HEK293 (cell line): ENCODE measurements around the gene DNAJC5.

Experiments
- PRDM6 ChIP-seq: fragments of 450-650 bp; formaldehyde crosslinking; IDR thresholded peaks from 2 replicates; pipeline ENCODE4 v1.5.1; 2017; ENCODE audit warnings: missing biosample characterization, missing genetic modification characterization
- ZNF114 ChIP-seq: fragments of 450-650 bp; formaldehyde crosslinking; IDR thresholded peaks from 2 replicates; pipeline ENCODE4 v1.5.0; 2017; ENCODE audit warnings: missing biosample characterization, missing genetic modification characterization
- ZNF404 ChIP-seq: fragments of 450-650 bp; formaldehyde crosslinking; IDR thresholded peaks from 2 replicates; pipeline ENCODE4 v1.5.1; 2017; ENCODE audit warnings: missing biosample characterization, missing genetic modification characterization
- ZNF677 ChIP-seq: fragments of 450-650 bp; IDR thresholded peaks from 2 replicates; pipeline ENCODE4 v1.5.0; 2018; ENCODE audit warnings: missing biosample characterization, mild to moderate bottlenecking, missing genetic modification characterization, moderate library complexity
- ZSCAN30 ChIP-seq: fragments of 450-650 bp; IDR thresholded peaks from 2 replicates; pipeline ENCODE4 v1.5.1; 2018; ENCODE audit warnings: missing biosample characterization, mild to moderate bottlenecking, missing genetic modification characterization, moderate library complexity
- TF ChIP-seq, protein P1 (sequence below): fragments of 450-650 bp; formaldehyde crosslinking; IDR thresholded peaks from 2 replicates; pipeline ENCODE4 v1.5.1; 2016; ENCODE audit warnings: missing biosample characterization, missing genetic modification characterization
- TF ChIP-seq, protein P2 (sequence below): fragments of 450-650 bp; formaldehyde crosslinking; IDR thresholded peaks from 2 replicates; pipeline ENCODE4 v1.5.1; 2016; ENCODE audit warnings: missing biosample characterization, missing genetic modification characterization

GRCh38 chr20:63943808-63944077 lies 48.8 kb downstream of the DNAJC5 start:
- TF ChIP-seq ZSCAN30 (tag by site-specific recombination) = no peak
- no peak for TF ChIP-seq ZNF114
- TF ChIP-seq, protein P1, sequence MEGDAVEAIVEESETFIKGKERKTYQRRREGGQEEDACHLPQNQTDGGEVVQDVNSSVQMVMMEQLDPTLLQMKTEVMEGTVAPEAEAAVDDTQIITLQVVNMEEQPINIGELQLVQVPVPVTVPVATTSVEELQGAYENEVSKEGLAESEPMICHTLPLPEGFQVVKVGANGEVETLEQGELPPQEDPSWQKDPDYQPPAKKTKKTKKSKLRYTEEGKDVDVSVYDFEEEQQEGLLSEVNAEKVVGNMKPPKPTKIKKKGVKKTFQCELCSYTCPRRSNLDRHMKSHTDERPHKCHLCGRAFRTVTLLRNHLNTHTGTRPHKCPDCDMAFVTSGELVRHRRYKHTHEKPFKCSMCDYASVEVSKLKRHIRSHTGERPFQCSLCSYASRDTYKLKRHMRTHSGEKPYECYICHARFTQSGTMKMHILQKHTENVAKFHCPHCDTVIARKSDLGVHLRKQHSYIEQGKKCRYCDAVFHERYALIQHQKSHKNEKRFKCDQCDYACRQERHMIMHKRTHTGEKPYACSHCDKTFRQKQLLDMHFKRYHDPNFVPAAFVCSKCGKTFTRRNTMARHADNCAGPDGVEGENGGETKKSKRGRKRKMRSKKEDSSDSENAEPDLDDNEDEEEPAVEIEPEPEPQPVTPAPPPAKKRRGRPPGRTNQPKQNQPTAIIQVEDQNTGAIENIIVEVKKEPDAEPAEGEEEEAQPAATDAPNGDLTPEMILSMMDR (tag by site-specific recombination) = no peak
- TF ChIP-seq PRDM6 (tag by site-specific recombination) = no peak
- TF ChIP-seq ZNF677 = no peak
- TF ChIP-seq, protein P2, sequence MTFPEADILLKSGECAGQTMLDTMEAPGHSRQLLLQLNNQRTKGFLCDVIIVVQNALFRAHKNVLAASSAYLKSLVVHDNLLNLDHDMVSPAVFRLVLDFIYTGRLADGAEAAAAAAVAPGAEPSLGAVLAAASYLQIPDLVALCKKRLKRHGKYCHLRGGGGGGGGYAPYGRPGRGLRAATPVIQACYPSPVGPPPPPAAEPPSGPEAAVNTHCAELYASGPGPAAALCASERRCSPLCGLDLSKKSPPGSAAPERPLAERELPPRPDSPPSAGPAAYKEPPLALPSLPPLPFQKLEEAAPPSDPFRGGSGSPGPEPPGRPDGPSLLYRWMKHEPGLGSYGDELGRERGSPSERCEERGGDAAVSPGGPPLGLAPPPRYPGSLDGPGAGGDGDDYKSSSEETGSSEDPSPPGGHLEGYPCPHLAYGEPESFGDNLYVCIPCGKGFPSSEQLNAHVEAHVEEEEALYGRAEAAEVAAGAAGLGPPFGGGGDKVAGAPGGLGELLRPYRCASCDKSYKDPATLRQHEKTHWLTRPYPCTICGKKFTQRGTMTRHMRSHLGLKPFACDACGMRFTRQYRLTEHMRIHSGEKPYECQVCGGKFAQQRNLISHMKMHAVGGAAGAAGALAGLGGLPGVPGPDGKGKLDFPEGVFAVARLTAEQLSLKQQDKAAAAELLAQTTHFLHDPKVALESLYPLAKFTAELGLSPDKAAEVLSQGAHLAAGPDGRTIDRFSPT = no peak
- no peak for TF ChIP-seq ZNF404 (tag by site-specific recombination)
